GM19463 (cell line): Measurements from ENCODE around the gene CCDC57.
"Not testable (repeated sequence)": the region's sequence is repeated elsewhere in the genome, so short reads cannot be mapped to it uniquely, and the experiment has no call there.

Source experiments
- ATAC-seq: cut with Tn5 transposase; IDR thresholded peaks from one replicate; pipeline ENCODE4 v1.9.1; 2021; ENCODE audit warnings: mild to moderate bottlenecking, moderate library complexity; ENCODE audit not compliant: unreplicated experiment

CCDC57 gene

GRCh38 chr17:82156284-82156925, 56.2 kb downstream of the CCDC57 start:
- ATAC-seq = no peak

- no peak for ATAC-seq
Measured at GRCh38 chr17:82155606-82156005, 57.0 kb downstream of the CCDC57 start.

- no peak for ATAC-seq
Measured at GRCh38 chr17:82154881-82155331, 57.7 kb downstream of the CCDC57 start.

- no peak for ATAC-seq
Measured at GRCh38 chr17:82153745-82154375, 58.8 kb downstream of the CCDC57 start.

- no peak for ATAC-seq
Measured at GRCh38 chr17:82153295-82153691, 59.3 kb downstream of the CCDC57 start.

- no peak for ATAC-seq
Measured at GRCh38 chr17:82152556-82153294, 59.9 kb downstream of the CCDC57 start.

GRCh38 chr17:82152114-82152513, 60.5 kb downstream of the CCDC57 start:
- ATAC-seq = no peak

GRCh38 chr17:82151106-82151957, 61.3 kb downstream of the CCDC57 start:
- no peak for ATAC-seq

- ATAC-seq = no peak
Measured at GRCh38 chr17:82149401-82150099, 63.1 kb downstream of the CCDC57 start.

GRCh38 chr17:82148997-82149396, 63.6 kb downstream of the CCDC57 start:
- no peak for ATAC-seq

GRCh38 chr17:82148011-82148410, 64.6 kb downstream of the CCDC57 start:
- ATAC-seq = no peak

- no peak for ATAC-seq
Measured at GRCh38 chr17:82146663-82147654, 65.7 kb downstream of the CCDC57 start.

GRCh38 chr17:82145550-82146155, 67.0 kb downstream of the CCDC57 start:
- ATAC-seq = no peak

GRCh38 chr17:82143333-82143732, 69.3 kb downstream of the CCDC57 start:
- no peak for ATAC-seq

- ATAC-seq = not testable (repeated sequence)
Measured at GRCh38 chr17:82139961-82140360, 72.7 kb downstream of the CCDC57 start.

GRCh38 chr17:82138511-82138992, 74.1 kb downstream of the CCDC57 start:
- ATAC-seq = no peak

- no peak for ATAC-seq
Measured at GRCh38 chr17:82134101-82134500, 78.5 kb downstream of the CCDC57 start.

GRCh38 chr17:82133166-82133953, 79.3 kb downstream of the CCDC57 start:
- ATAC-seq = not testable (repeated sequence)
